Astrocyte of the spinal cord (primary cell): ENCODE data around the gene PCIF1.
A peak's percentile ranks its signal among the peaks of the same experiment; 100 is the strongest.

ENCODE experiments used
- DNase-seq: peaks from one replicate; pipeline ENCODE4 v3.0.0; 2011; ENCODE audit warnings: low read depth, low spot score
- H3K4me3 ChIP-seq: 2 replicates; pipeline ENCODE4 v1.5.1; 2011; ENCODE audit warnings: low read depth, mild to moderate bottlenecking, low read length, moderate library complexity
- in situ Hi-C: cut with HindIII; loops from 2 replicates; pipeline ENCODE4 v1.10.0; 2017; ENCODE audit warnings: low sequenced_read_pairs
- TF ChIP-seq, protein P1 (sequence below): IDR thresholded peaks from 2 replicates; pipeline ENCODE4 v1.5.1; 2012; ENCODE audit warnings: low read depth, mild to moderate bottlenecking, low read length, inconsistent platforms

PCIF1 gene

DNA sequence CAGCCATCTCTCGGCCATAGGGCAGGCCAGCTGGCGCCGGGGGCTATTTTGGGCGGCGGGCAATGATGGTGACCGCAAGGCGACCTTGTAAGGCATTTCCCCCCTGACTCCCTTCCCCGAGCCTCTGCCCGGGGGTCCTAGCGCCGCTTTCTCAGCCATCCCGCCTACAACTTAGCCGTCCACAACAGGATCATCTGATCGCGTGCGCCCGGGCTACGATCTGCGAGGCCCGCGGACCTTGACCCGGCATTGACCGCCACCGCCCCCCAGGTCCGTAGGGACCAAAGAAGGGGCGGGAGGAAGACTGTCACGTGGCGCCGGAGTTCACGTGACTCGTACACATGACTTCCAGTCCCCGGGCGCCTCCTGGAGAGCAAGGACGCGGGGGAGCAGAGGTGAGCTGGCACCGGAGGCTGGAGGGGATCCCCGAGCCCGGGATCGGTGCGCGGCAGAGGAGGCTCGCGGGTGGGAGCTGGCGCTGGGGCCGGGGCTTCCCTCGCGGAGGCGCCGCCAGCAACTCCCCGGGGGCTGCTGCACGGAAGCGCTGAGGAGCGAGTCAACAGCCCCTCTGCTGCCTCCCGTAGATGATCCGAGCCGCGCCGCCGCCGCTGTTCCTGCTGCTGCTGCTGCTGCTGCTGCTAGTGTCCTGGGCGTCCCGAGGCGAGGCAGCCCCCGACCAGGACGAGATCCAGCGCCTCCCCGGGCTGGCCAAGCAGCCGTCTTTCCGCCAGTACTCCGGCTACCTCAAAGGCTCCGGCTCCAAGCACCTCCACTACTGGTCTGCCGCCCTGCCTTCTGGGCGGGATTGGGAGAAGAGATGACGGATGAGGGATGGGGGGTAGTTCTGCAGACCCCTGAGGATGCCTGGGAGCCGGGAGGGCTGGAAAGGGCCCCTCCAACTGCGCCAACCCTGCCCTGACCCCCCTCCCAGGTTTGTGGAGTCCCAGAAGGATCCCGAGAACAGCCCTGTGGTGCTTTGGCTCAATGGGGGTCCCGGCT lies 43.2 kb upstream of the PCIF1 start, which contains the start of the genes CTSA and NEURL2:
Gene CTSA, plus strand, starts transcription at position 351 of the 999 bp plus-strand sequence. Its CDS starts 234 bp downstream, at position 585.
Gene NEURL2, minus strand, starts transcription at position 224 of the 999 bp plus-strand sequence. Its CDS starts 217 bp downstream, at position 7.
- TF ChIP-seq, protein P1, sequence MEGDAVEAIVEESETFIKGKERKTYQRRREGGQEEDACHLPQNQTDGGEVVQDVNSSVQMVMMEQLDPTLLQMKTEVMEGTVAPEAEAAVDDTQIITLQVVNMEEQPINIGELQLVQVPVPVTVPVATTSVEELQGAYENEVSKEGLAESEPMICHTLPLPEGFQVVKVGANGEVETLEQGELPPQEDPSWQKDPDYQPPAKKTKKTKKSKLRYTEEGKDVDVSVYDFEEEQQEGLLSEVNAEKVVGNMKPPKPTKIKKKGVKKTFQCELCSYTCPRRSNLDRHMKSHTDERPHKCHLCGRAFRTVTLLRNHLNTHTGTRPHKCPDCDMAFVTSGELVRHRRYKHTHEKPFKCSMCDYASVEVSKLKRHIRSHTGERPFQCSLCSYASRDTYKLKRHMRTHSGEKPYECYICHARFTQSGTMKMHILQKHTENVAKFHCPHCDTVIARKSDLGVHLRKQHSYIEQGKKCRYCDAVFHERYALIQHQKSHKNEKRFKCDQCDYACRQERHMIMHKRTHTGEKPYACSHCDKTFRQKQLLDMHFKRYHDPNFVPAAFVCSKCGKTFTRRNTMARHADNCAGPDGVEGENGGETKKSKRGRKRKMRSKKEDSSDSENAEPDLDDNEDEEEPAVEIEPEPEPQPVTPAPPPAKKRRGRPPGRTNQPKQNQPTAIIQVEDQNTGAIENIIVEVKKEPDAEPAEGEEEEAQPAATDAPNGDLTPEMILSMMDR: no peak
- DNase-seq: peak; percentile 90
- peak within 1 kb of the TSS; percentile 80 for H3K4me3 ChIP-seq
- in situ Hi-C loops: no loop called here

DNA sequence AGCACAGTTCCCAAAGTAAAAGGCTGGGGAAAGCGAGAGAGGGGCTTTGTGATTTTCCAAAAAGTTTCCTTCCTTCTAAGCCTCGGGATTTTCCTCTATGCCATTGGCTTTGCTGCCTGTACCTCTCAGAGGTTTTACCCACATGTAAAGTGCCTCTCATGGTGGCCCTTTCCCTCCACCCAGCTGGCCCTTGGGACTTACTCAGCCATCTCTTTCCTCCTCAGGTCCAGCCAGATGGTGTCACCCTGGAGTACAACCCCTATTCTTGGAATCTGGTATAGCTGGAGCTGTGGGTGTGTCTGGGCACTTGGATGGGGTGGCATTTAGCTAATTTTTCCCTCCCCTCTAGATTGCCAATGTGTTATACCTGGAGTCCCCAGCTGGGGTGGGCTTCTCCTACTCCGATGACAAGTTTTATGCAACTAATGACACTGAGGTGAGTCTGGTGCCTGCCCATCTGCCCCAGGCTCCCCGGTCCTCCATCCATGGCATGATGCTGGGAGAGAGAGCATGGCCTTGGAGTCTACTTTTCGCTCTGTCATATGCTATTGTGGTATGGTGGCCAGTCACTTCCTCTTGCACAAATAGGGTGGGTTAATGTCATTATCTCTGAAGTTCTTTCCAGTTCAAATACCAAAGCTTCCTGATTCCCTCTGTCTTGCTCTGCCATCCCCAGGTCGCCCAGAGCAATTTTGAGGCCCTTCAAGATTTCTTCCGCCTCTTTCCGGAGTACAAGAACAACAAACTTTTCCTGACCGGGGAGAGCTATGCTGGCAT lies 42.2 kb upstream of the PCIF1 start:
- peak overlapping the region; percentile 80 for H3K4me3 ChIP-seq
- no peak for DNase-seq
- TF ChIP-seq, protein P1: peak; percentile 33
- in situ Hi-C loops: no loop called here

DNA sequence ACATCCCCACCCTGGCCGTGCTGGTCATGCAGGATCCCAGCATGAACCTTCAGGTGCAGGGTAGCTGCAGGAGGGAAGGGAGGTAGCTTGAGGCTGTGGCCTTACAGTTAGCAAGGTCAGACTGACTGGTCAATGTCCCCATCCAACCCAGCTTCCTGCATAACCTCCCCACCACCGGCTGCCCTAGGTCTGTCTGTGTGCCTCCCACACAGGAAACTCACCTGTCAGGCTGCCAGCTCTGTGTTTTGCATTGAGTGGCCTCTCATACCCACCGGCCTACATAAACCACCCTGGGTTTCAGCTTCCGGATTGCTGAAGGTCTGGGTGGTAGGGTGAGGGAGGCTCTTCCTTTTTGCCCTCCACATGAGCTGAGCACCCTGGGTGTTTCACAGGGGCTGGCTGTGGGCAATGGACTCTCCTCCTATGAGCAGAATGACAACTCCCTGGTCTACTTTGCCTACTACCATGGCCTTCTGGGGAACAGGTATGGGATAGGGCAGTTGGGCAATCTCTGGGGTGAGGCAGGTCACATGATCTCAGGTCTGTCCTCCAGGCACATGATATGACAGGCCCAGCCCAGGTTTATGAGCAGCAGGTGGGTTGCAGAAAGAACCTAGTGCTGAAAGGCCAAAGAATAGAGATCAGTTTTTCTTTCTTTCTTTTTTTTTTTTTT lies 41.5 kb upstream of the PCIF1 start:
- TF ChIP-seq, protein P1: no peak
- in situ Hi-C loops: no loop called here
- DNase-seq: no peak
- H3K4me3 ChIP-seq: no peak overlapping the region

DNA sequence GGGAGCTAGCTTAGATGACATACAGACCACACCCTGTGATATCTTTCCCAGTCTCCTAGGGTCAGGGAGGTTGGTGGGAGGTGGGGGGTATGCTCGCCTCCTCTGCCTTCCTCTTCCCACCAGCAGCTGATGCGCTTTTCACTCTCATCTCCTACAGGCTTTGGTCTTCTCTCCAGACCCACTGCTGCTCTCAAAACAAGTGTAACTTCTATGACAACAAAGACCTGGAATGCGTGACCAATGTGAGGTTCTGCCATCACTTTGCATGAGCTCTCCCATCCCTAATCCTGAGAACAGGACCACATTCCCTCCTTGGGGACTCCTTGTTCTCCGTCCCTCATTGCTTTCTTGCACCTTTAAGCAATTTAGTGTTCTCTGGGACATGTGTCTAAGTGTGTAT lies 40.7 kb upstream of the PCIF1 start:
- H3K4me3 ChIP-seq: no peak overlapping the region
- in situ Hi-C loops: no loop called here
- DNase-seq: peak; percentile 28
- TF ChIP-seq, protein P1: no peak

DNA sequence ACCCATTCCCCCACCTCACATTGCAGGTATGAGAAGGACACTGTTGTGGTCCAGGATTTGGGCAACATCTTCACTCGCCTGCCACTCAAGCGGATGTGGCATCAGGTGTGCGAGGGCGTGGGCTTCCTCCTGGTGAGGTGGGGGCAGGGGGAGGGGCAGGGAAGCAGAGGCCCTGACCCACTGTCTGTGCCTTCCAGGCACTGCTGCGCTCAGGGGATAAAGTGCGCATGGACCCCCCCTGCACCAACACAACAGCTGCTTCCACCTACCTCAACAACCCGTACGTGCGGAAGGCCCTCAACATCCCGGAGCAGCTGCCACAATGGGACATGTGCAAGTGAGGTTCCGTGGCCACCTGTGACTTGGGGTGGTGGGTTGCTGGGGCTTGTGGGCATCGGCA lies 39.7 kb upstream of the PCIF1 start:
- in situ Hi-C loops: no loop called here
- TF ChIP-seq, protein P1: no peak
- no peak overlapping the region for H3K4me3 ChIP-seq

DNA sequence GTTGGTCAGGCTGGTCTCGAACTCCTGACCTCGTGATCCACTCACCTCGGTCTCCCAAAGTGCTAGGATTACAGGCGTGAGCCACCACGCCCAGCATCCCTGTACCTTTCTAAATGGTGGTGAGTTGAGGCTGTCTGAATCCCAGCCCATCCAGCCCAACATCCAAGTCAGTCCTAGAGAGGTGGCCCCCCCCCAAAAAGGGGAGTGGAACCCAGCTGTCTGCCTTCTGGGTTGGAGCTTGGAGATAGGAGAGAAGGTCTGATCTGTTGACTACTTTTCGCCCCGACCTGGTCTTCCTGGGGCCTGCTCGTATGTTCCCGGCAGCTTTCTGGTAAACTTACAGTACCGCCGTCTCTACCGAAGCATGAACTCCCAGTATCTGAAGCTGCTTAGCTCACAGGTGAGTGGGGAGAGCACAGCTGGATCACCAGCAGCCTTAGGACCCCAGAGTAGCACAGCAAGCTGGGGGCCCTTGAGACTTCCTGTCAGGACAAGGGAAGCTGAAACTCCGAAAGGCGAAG lies 37.8 kb upstream of the PCIF1 start:
- TF ChIP-seq, protein P1: no peak
- in situ Hi-C loops: no loop called here
- H3K4me3 ChIP-seq: no peak overlapping the region
- DNase-seq: no peak

More for the DNA sequence above, 39.7 kb upstream of the PCIF1 start:
- DNase-seq: no peak
